HepG2 (cell line): Measurements from ENCODE around the gene TNFSF9. TPM values are rescaled to one million over a fixed set of nuclear protein-coding genes. Genes with fewer than 3 reads are reported as not detected.
A peak's percentile ranks its signal among the peaks of the same experiment; 100 is the strongest.

Source experiments
- ATAC-seq: fragments of 200-7000 bp; cut with Tn5 transposase; 3 replicates; pipeline ENCODE4 v1.9.1; 2020; ENCODE audit warnings: mild to moderate bottlenecking, moderate library complexity
- BruUV-seq: library from RNA; stranded (reverse); fragments of 400-500 nt; replicated peaks from 2 replicates; lab custom pipeline; 2021; lab: Mats Ljungman, UMichigan
- CTCF ChIA-PET: fragments of 300-600 bp; formaldehyde crosslinking; extraction: SDS; loops from one replicate; lab custom pipeline; 2021; ENCODE audit warnings: low total read pairs, inconsistent platforms, low intra/inter-chr PET ratio; lab: Yijun Ruan, JAX
- POLR2A ChIA-PET: fragments of 350-600 bp; sonication (Branson Sonifier 250); formaldehyde crosslinking; loops from one replicate; lab custom pipeline; 2020; ENCODE audit warnings: antibody characterized with exemption, inconsistent platforms; lab: Yijun Ruan, JAX
- DNase-seq: peaks from one replicate; pipeline ENCODE4 v3.0.0-alpha.2; 2015; ENCODE audit warnings: low spot score
- FAIRE-seq: peaks from 3 replicates; lab custom pipeline; 2011; peaks lifted over from hg19 to GRCh38; lab: Jason Lieb, UNC
- H2AFZ ChIP-seq: one replicate; pipeline ENCODE4 v1.6.1; 2011; ENCODE audit warnings: low read length, inconsistent platforms
- H3K27ac ChIP-seq: fragments of 300-600 bp; 3 replicates; pipeline ENCODE4 v1.8.0; 2011; ENCODE audit warnings: mixed run types, mild to moderate bottlenecking, mixed read lengths, low read length, inconsistent platforms; ENCODE audit not compliant: insufficient read depth; ENCODE audit errors: extremely low read length
- H3K27me3 ChIP-seq, 2 experiments: fragments of 200-600 bp in 1 of 2; 2 replicates in 1 of 2; 3 replicates in 1 of 2; pipeline versions ENCODE4 v1.6.0 to v1.8.0; 2011; ENCODE audit warnings: low read length in 2 of 2, mild to moderate bottlenecking in 2 of 2, moderate library complexity in 2 of 2, inconsistent platforms in 1 of 2; ENCODE audit not compliant: insufficient read depth in 2 of 2, control insufficient read depth in 1 of 2
- H3K36me3 ChIP-seq, 2 experiments: fragments of 200-600 bp in 1 of 2; replicated peaks in 1 of 2; 2 replicates in 1 of 2; 3 replicates in 1 of 2; pipeline versions ENCODE4 v1.5.1 to v1.8.0; 2011; ENCODE audit warnings: low read length in 2 of 2, inconsistent platforms in 1 of 2; ENCODE audit not compliant: insufficient read depth in 2 of 2, control insufficient read depth in 1 of 2
- H3K4me1 ChIP-seq: 2 replicates; pipeline ENCODE4 v1.5.1; 2012; ENCODE audit warnings: low read length, inconsistent platforms; ENCODE audit not compliant: insufficient read depth
- H3K4me2 ChIP-seq: 2 replicates; pipeline ENCODE4 v1.6.0; 2011; ENCODE audit warnings: low read depth, low read length, inconsistent platforms
- H3K4me3 ChIP-seq, 3 experiments: fragments of 200-600 bp in 1 of 3; sonication (generic), shearing (Covaris generic) in 1 of 3; replicated peaks in 1 of 3; 2 replicates each; pipeline ENCODE4 v1.5.1; 2011 to 2016; ENCODE audit warnings: low read length in 3 of 3, inconsistent platforms in 2 of 3, low read depth in 2 of 3, mild to moderate bottlenecking in 2 of 3, control low read depth in 1 of 3, mixed read lengths in 1 of 3; ENCODE audit not compliant: insufficient read depth in 1 of 3
- H3K79me2 ChIP-seq: one replicate; pipeline ENCODE4 v1.6.1; 2011; ENCODE audit warnings: low read length, inconsistent platforms; ENCODE audit not compliant: insufficient read depth
- H3K9ac ChIP-seq: 2 replicates; pipeline ENCODE4 v1.6.0; 2011; ENCODE audit warnings: mild to moderate bottlenecking, low read depth, low read length, inconsistent platforms; ENCODE audit not compliant: insufficient read depth
- H3K9me3 ChIP-seq: 2 replicates; pipeline ENCODE4 v1.5.1; 2012; ENCODE audit warnings: mild to moderate bottlenecking, low read length
- H4K20me1 ChIP-seq: 2 replicates; pipeline ENCODE4 v1.6.0; 2011; ENCODE audit warnings: inconsistent platforms, mild to moderate bottlenecking, low read length, moderate library complexity; ENCODE audit not compliant: insufficient read depth
- EHMT2 ChIP-seq: fragments of 200-600 bp; sonication (generic); IDR thresholded peaks from 2 replicates; pipeline ENCODE4 v1.7.0; 2017; ENCODE audit warnings: antibody characterized with exemption, low read depth, low read length, borderline replicate concordance
- FOSL1 ChIP-seq: sonication (generic); formaldehyde crosslinking; IDR thresholded peaks from 2 replicates; pipeline ENCODE4 v1.9.0; 2021; ENCODE audit warnings: missing genetic modification reagents, borderline replicate concordance
- GATAD1 ChIP-seq: IDR thresholded peaks from 2 replicates; pipeline ENCODE4 v1.6.1; 2016; ENCODE audit warnings: missing genetic modification reagents, missing compliant biosample characterization
- HMG20B ChIP-seq: conservative IDR thresholded peaks from 2 replicates; pipeline ENCODE4 v1.6.1; 2016; ENCODE audit warnings: missing genetic modification reagents, missing compliant biosample characterization
- MIER2 ChIP-seq: IDR thresholded peaks from 2 replicates; pipeline ENCODE4 v1.6.1; 2016; ENCODE audit warnings: missing biosample characterization, missing genetic modification reagents
- NFYB ChIP-seq: sonication (generic); formaldehyde crosslinking; IDR thresholded peaks from 2 replicates; pipeline ENCODE4 v1.4.0; 2020; ENCODE audit warnings: missing genetic modification reagents
- NFYC ChIP-seq: IDR thresholded peaks from 2 replicates; pipeline ENCODE4 v1.6.1; 2016; ENCODE audit warnings: missing genetic modification reagents, missing compliant biosample characterization
- RBAK ChIP-seq: sonication (generic); formaldehyde crosslinking; IDR thresholded peaks from 2 replicates; pipeline ENCODE4 v1.5.1; 2020; ENCODE audit warnings: mild to moderate bottlenecking, missing genetic modification reagents
- REL ChIP-seq: sonication (generic); formaldehyde crosslinking; conservative IDR thresholded peaks from 2 replicates; pipeline ENCODE4 v1.8.0; 2022; ENCODE audit warnings: mild to moderate bottlenecking, missing genetic modification reagents, moderate library complexity
- REST ChIP-seq, 2 experiments: IDR thresholded peaks; 2 replicates each; pipeline ENCODE4 v1.6.1; 2011 to 2012; ENCODE audit warnings: low read length in 2 of 2, borderline replicate concordance in 1 of 2, low read depth in 1 of 2, mild to moderate bottlenecking in 1 of 2, moderate library complexity in 1 of 2
- ZNF292 ChIP-seq: sonication (generic); formaldehyde crosslinking; IDR thresholded peaks from 2 replicates; pipeline ENCODE4 v1.8.1; 2022; ENCODE audit warnings: mild to moderate bottlenecking, low read depth, missing genetic modification reagents, borderline replicate concordance
- ZSCAN25 ChIP-seq: sonication (generic); formaldehyde crosslinking; IDR thresholded peaks from 2 replicates; pipeline ENCODE4 v1.8.0; 2022; ENCODE audit warnings: mild to moderate bottlenecking, missing genetic modification reagents
- WGBS: methylation state at CpG from one replicate; pipeline ENCODE4 v1.1.6; 2017; ENCODE audit warnings: low lambda C conversion rate; 5-methylcytosine and 5-hydroxymethylcytosine counted together
- in situ Hi-C: cut with HindIII; loops from 2 replicates; pipeline ENCODE4 v1.10.0; 2017; ENCODE audit warnings: low pct_unique_long_range_greater_than_20kb; ENCODE audit not compliant: extremely low pct_ligation_motif_present
- intact Hi-C: fragments of 100-400 bp; cut with micrococcal nuclease; formaldehyde crosslinking; loops from one replicate; pipeline ENCODE4 v1.10.0; 2022; ENCODE audit not compliant: unreplicated experiment
- polyA plus RNA-seq, 8 experiments: library from polyadenylated mRNA; depleted of rRNA in 3 of 8; stranded (reverse) in 7 of 8; unstranded in 1 of 8; fragments of >200 nt; fragmentation: Illumina TruSeq in 4 of 8; extraction: Trizol in 4 of 8; gene quantifications; 2 replicates each; pipeline versions ENCODE4 v1.2.1 to v1.2.3, GENCODE V29; 2011 to 2016; ENCODE audit warnings: low read depth in 4 of 8, missing spikeins in 1 of 8, mixed read lengths in 1 of 8; ENCODE audit not compliant: insufficient read depth in 1 of 8
- total RNA-seq, 5 experiments: library from RNA; depleted of rRNA; stranded (reverse); fragments of >200 nt; fragmentation: Illumina TruSeq; extraction: Trizol; gene quantifications; 2 replicates each; pipeline ENCODE4 v1.2.3, GENCODE V29; 2016; ENCODE audit warnings: low read depth in 1 of 5
- TF ChIP-seq, protein P1 (sequence below): sonication (generic); formaldehyde crosslinking; IDR thresholded peaks from 2 replicates; pipeline ENCODE4 v1.4.0; 2020; ENCODE audit warnings: missing genetic modification reagents, borderline replicate concordance
- TF ChIP-seq, protein P2 (sequence below): sonication (generic); formaldehyde crosslinking; IDR thresholded peaks from 2 replicates; pipeline ENCODE4 v1.4.0; 2020; ENCODE audit warnings: missing genetic modification reagents, borderline replicate concordance

TNFSF9 gene
- total and polyA plus RNA-seq, 2 of the 13 experiments (the other 11 are each of a cell fraction or from before 2014, with no cell fraction given): 1.0 to 1.8 TPM

- no TSS peak for BruUV-seq
- H2AFZ ChIP-seq: no peak overlapping the region
- no peak for FAIRE-seq
- ChIA-PET POLR2A (no interaction called here), CTCF (no interaction called here)
- intact Hi-C loops (no loop called here), in situ Hi-C loops (no loop called here)
- TF ChIP-seq ZNF292 (CRISPR knock-in tag) (no peak), RBAK (CRISPR knock-in tag) (peak; percentile 91), ZSCAN25 (CRISPR knock-in tag) (no peak), NFYC (CRISPR knock-in tag) (peak; percentile 66), HMG20B (CRISPR knock-in tag) (no peak), REST (IDR thresholded peaks at IDR 0.05; ENCODE audit: borderline replicate concordance in 1 of 2, low read depth in 1 of 2, low read length in 2 of 2) (peak; percentile 44 to 92), FOSL1 (CRISPR knock-in tag) (no peak), NFYB (CRISPR knock-in tag) (peak; percentile 44; the same call in 1 of the 2 replicates), EHMT2 (peak; percentile 76; the same call in 1 of the 2 replicates), GATAD1 (CRISPR knock-in tag) (no peak), MIER2 (peak; percentile 95), REL (CRISPR knock-in tag) (no peak)
- TF ChIP-seq, protein P1, sequence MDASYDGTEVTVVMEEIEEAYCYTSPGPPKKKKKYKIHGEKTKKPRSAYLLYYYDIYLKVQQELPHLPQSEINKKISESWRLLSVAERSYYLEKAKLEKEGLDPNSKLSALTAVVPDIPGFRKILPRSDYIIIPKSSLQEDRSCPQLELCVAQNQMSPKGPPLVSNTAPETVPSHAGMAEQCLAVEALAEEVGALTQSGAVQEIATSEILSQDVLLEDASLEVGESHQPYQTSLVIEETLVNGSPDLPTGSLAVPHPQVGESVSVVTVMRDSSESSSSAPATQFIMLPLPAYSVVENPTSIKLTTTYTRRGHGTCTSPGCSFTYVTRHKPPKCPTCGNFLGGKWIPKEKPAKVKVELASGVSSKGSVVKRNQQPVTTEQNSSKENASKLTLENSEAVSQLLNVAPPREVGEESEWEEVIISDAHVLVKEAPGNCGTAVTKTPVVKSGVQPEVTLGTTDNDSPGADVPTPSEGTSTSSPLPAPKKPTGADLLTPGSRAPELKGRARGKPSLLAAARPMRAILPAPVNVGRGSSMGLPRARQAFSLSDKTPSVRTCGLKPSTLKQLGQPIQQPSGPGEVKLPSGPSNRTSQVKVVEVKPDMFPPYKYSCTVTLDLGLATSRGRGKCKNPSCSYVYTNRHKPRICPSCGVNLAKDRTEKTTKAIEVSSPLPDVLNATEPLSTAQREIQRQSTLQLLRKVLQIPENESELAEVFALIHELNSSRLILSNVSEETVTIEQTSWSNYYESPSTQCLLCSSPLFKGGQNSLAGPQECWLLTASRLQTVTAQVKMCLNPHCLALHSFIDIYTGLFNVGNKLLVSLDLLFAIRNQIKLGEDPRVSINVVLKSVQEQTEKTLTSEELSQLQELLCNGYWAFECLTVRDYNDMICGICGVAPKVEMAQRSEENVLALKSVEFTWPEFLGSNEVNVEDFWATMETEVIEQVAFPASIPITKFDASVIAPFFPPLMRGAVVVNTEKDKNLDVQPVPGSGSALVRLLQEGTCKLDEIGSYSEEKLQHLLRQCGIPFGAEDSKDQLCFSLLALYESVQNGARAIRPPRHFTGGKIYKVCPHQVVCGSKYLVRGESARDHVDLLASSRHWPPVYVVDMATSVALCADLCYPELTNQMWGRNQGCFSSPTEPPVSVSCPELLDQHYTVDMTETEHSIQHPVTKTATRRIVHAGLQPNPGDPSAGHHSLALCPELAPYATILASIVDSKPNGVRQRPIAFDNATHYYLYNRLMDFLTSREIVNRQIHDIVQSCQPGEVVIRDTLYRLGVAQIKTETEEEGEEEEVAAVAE (CRISPR knock-in tag): no peak
- TF ChIP-seq, protein P2, sequence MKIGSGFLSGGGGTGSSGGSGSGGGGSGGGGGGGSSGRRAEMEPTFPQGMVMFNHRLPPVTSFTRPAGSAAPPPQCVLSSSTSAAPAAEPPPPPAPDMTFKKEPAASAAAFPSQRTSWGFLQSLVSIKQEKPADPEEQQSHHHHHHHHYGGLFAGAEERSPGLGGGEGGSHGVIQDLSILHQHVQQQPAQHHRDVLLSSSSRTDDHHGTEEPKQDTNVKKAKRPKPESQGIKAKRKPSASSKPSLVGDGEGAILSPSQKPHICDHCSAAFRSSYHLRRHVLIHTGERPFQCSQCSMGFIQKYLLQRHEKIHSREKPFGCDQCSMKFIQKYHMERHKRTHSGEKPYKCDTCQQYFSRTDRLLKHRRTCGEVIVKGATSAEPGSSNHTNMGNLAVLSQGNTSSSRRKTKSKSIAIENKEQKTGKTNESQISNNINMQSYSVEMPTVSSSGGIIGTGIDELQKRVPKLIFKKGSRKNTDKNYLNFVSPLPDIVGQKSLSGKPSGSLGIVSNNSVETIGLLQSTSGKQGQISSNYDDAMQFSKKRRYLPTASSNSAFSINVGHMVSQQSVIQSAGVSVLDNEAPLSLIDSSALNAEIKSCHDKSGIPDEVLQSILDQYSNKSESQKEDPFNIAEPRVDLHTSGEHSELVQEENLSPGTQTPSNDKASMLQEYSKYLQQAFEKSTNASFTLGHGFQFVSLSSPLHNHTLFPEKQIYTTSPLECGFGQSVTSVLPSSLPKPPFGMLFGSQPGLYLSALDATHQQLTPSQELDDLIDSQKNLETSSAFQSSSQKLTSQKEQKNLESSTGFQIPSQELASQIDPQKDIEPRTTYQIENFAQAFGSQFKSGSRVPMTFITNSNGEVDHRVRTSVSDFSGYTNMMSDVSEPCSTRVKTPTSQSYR (CRISPR knock-in tag): no peak
- no peaks in the 10 kb centered on the region for H3K4me1 ChIP-seq
- peaks cover 32% of the 10 kb centered on the region for H3K9me3 ChIP-seq
- no peak overlapping the region for H3K4me3 ChIP-seq
- H3K4me2 ChIP-seq: no peak overlapping the region
- H3K9ac ChIP-seq: no peak overlapping the region
- no peaks in the 10 kb centered on the region for H3K36me3 ChIP-seq
- WGBS: 21% methylated on average over 2 of the region's 2 CpGs
- H3K27me3 ChIP-seq: no peaks in the 10 kb centered on the region
- H3K27ac ChIP-seq: no peak overlapping the region
- no peaks in the 10 kb centered on the region for H3K79me2 ChIP-seq
- no peaks in the 10 kb centered on the region for H4K20me1 ChIP-seq
- ATAC-seq: no peak
- peak; percentile 18 for DNase-seq
These were observed 33.6 kb downstream of the TNFSF9 start for GRCh38 chr19:6564393-6564792.
